GM12878 (cell line): ENCODE data around the gene ZNF43. TPM values are rescaled to one million over a fixed set of nuclear protein-coding genes. Genes with fewer than 3 reads are reported as not detected.

Source experiments
- ATAC-seq: fragments of 200-7000 bp; cut with Tn5 transposase; 3 replicates; pipeline ENCODE4 v1.9.1; 2020; ENCODE audit warnings: mild to moderate bottlenecking, moderate library complexity
- BruUV-seq: library from RNA; stranded (reverse); fragments of 400-500 nt; replicated peaks from 2 replicates; lab custom pipeline; 2021; lab: Mats Ljungman, UMichigan
- CTCF ChIA-PET: fragments of 300-600 bp; sonication (Branson Sonifier 250); formaldehyde crosslinking; extraction: SDS; loops from one replicate; lab custom pipeline; 2021; ENCODE audit warnings: inconsistent platforms; lab: Yijun Ruan, JAX
- POLR2A ChIA-PET: fragments of 350-600 bp; formaldehyde crosslinking; extraction: SDS; loops from one replicate; lab custom pipeline; 2021; ENCODE audit warnings: inconsistent platforms; lab: Charles Lee
- RAD21 ChIA-PET: fragments of 300-600 bp; sonication (Branson Sonifier 250); formaldehyde crosslinking; loops from one replicate; lab custom pipeline; 2023; ENCODE audit warnings: antibody characterized with exemption; ENCODE audit not compliant: unreplicated experiment; lab: Charles Lee
- SMC1A ChIA-PET: fragments of 300-600 bp; sonication (Branson Sonifier 250); formaldehyde crosslinking; loops from one replicate; lab custom pipeline; 2023; ENCODE audit not compliant: unreplicated experiment, uncharacterized antibody; lab: Charles Lee
- DNase-seq: peaks from one replicate; pipeline ENCODE4 v3.0.0-alpha.2; 2011; ENCODE audit warnings: low read depth, low spot score
- FAIRE-seq: peaks from 3 replicates; lab custom pipeline; 2011; peaks lifted over from hg19 to GRCh38; lab: Jason Lieb, UNC
- H2AFZ ChIP-seq: 2 replicates; pipeline ENCODE4 v1.6.0; 2011; ENCODE audit warnings: low read depth, low read length, control low read depth; ENCODE audit not compliant: control insufficient read depth
- H3K27ac ChIP-seq: 2 replicates; pipeline ENCODE4 v1.5.1; 2011; ENCODE audit warnings: control low read depth; ENCODE audit not compliant: control insufficient read depth, insufficient read depth
- H3K27me3 ChIP-seq, 2 experiments: replicated peaks in 1 of 2; 2 replicates each; pipeline versions ENCODE4 v1.6.0 to v1.6.1; 2011; ENCODE audit warnings: low read length in 1 of 2; ENCODE audit not compliant: control insufficient read depth in 2 of 2, insufficient read depth in 2 of 2
- H3K36me3 ChIP-seq, 2 experiments: 2 replicates each; pipeline ENCODE4 v1.5.1; 2011; ENCODE audit warnings: low read length in 1 of 2; ENCODE audit not compliant: control insufficient read depth in 2 of 2, insufficient read depth in 2 of 2
- H3K4me1 ChIP-seq: 2 replicates; pipeline ENCODE4 v1.6.1; 2011; ENCODE audit warnings: mild to moderate bottlenecking, low read length, moderate library complexity, mixed read lengths; ENCODE audit not compliant: control insufficient read depth, insufficient read depth
- H3K4me2 ChIP-seq: 2 replicates; pipeline ENCODE4 v1.6.0; 2011; ENCODE audit warnings: control low read depth; ENCODE audit not compliant: control insufficient read depth, insufficient read depth
- H3K4me3 ChIP-seq: fragments of 200-600 bp; sonication (generic); 2 replicates; pipeline ENCODE4 v1.5.1; 2016
- H3K79me2 ChIP-seq: 2 replicates; pipeline ENCODE4 v1.6.0; 2011; ENCODE audit warnings: low read length; ENCODE audit not compliant: control insufficient read depth, insufficient read depth
- H3K9ac ChIP-seq: 2 replicates; pipeline ENCODE4 v1.8.0; 2011; ENCODE audit warnings: low read length, control low read depth, mixed read lengths; ENCODE audit not compliant: control insufficient read depth, insufficient read depth
- H3K9me3 ChIP-seq: replicated peaks from 3 replicates; pipeline ENCODE4 v1.5.1; 2011; ENCODE audit warnings: mild to moderate bottlenecking, low read length; ENCODE audit not compliant: control insufficient read depth, insufficient read depth
- H4K20me1 ChIP-seq: 2 replicates; pipeline ENCODE4 v1.6.0; 2011; ENCODE audit not compliant: control insufficient read depth, insufficient read depth
- ASH2L ChIP-seq: fragments of 300-600, 200-600 bp; sonication (generic); IDR thresholded peaks from 2 replicates; pipeline ENCODE4 v1.6.1; 2017; ENCODE audit warnings: low read depth, mild to moderate bottlenecking, borderline replicate concordance
- CBX3 ChIP-seq: fragments of 200-600 bp; sonication (generic); IDR thresholded peaks from 2 replicates; pipeline ENCODE4 v1.6.1; 2016; ENCODE audit warnings: low read depth, borderline replicate concordance
- CEBPZ ChIP-seq: fragments of 150-350 bp; IDR thresholded peaks from 2 replicates; pipeline ENCODE4 v1.6.1; 2016; ENCODE audit warnings: low read depth, low read length
- CREM ChIP-seq: IDR thresholded peaks from 2 replicates; pipeline ENCODE4 v1.6.1; 2014; ENCODE audit warnings: antibody characterized with exemption, low read depth
- CUX1 ChIP-seq: IDR thresholded peaks from 2 replicates; pipeline ENCODE4 v1.6.1; 2012; ENCODE audit warnings: improper control_type of control experiment, low read depth, low read length; ENCODE audit not compliant: insufficient replicate concordance
- KLF5 ChIP-seq: fragments of 450-650 bp; IDR thresholded peaks from 2 replicates; pipeline ENCODE4 v1.6.1; 2014; ENCODE audit warnings: mild to moderate bottlenecking; ENCODE audit not compliant: partially characterized antibody
- PAX5 ChIP-seq: IDR thresholded peaks from 2 replicates; pipeline ENCODE4 v1.6.1; 2011; ENCODE audit warnings: low read depth, low read length, borderline replicate concordance
- RELA ChIP-seq: fragments of 450-650 bp; IDR thresholded peaks from 2 replicates; pipeline ENCODE4 v1.8.0; 2014; ENCODE audit warnings: borderline replicate concordance; ENCODE audit not compliant: partially characterized antibody
- REST ChIP-seq: IDR thresholded peaks from 2 replicates; pipeline ENCODE4 v1.6.1; 2012; ENCODE audit warnings: mild to moderate bottlenecking, low read depth, low read length
- TCF7 ChIP-seq: IDR thresholded peaks from 2 replicates; pipeline ENCODE4 v1.6.1; 2014; ENCODE audit warnings: antibody characterized with exemption, borderline replicate concordance
- YBX1 ChIP-seq: fragments of 450-650 bp; IDR thresholded peaks from 2 replicates; pipeline ENCODE4 v1.6.1; 2016; ENCODE audit warnings: antibody characterized with exemption
- ZNF217 ChIP-seq: fragments of 450-650 bp; IDR thresholded peaks from 2 replicates; pipeline ENCODE4 v1.6.1; 2017; ENCODE audit warnings: antibody characterized with exemption, mild to moderate bottlenecking
- WGBS: methylation state at CpG from one replicate; pipeline ENCODE4 v1.1.6; 2016; ENCODE audit warnings: low lambda C conversion rate; ENCODE audit not compliant: insufficient replicate concordance, insufficient coverage; ENCODE audit errors: missing lambda C conversion rate; 5-methylcytosine and 5-hydroxymethylcytosine counted together
- in situ Hi-C: fragments of 300-500 bp; cut with MboI; formaldehyde crosslinking; loops from 9 replicates; pipeline ENCODE4 v1.14.3; 2018; ENCODE audit warnings: mixed read lengths
- intact Hi-C: fragments of 100-400 bp; cut with micrococcal nuclease; formaldehyde crosslinking; loops from one replicate; pipeline ENCODE4 v1.14.2; 2022; ENCODE audit not compliant: unreplicated experiment
- polyA plus RNA-seq, 11 experiments: library from polyadenylated mRNA; depleted of rRNA in 4 of 11; unstranded in 6 of 11; stranded (reverse) in 5 of 11; fragments of >200 nt; fragmentation: Nextera tagmentation in 4 of 11; fragmentation: Illumina TruSeq in 1 of 11; extraction: Ambion mirVana in 4 of 11; extraction: Trizol in 1 of 11; gene quantifications; 1 replicate in 1 of 11; 2 replicates in 10 of 11; pipeline versions ENCODE4 v1.2.1 to v1.2.3, GENCODE V29; 2011 to 2016; ENCODE audit warnings: inconsistent platforms in 2 of 11, missing spikeins in 2 of 11, low read depth in 1 of 11
- total RNA-seq, 4 experiments: library from RNA; depleted of rRNA in 3 of 4; stranded (reverse); fragments of >200 nt in 3 of 4; fragmentation: Illumina TruSeq in 1 of 4; extraction: Trizol in 1 of 4; gene quantifications; 2 replicates each; pipeline versions ENCODE4 v1.2.1 to v1.2.3, GENCODE V29; 2013 to 2021

The ZNF43 gene
- total and polyA plus RNA-seq, 10 of the 15 experiments (the other 5 are each of a cell fraction or from before 2014, with no cell fraction given), result 0.07 to 1.0 (median 0.38) TPM

DNA sequence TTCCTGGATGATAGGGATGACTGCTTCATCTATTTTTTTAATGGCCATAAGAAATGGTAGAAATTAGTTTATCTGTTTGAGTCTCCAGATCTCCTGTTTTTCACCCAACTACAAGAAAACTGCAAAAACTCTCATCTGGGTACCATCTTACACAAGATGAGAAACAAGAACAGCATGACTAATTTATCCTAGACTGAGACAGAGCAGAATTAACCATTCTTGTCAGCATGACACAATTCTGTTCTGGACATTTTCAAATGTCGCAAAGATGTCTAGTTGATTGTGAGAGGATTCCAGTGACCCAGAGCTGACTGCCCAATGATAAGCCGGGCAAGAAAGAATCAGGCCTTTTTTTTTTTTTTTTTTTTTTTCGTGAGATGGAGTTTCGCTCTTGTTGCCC, 12.8 kb downstream of the ZNF43 start (continued):
- TF ChIP-seq CUX1 (no peak), CBX3 (no peak), KLF5 (no peak)

DNA sequence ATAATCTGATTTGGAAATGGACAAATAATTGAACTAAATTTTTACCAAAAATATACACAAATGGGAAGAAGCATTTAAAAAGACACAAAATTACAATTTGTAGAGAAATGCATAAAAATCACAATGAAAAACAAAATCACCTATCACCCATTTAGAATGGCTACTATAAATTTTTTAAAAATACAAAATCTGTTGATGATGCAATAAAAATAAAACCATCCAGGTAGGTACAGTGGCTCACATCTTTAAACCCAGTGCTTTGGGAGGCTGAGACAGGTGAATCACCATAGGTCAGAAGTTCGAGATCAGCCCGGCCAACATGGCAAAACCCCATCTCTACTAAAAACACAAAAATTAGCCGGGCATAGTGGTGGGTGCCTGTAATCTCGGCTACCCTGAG, 23.5 kb downstream of the ZNF43 start:
- H3K9me3 ChIP-seq, result no peaks in the 10 kb centered on the region; the same call in 2 of the 3 replicates
- no peak overlapping the region for H3K9ac ChIP-seq
- H3K79me2 ChIP-seq, result no peaks in the 10 kb centered on the region
- H3K27me3 ChIP-seq, result no peaks in the 10 kb centered on the region
- no peaks in the 10 kb centered on the region for H4K20me1 ChIP-seq
- H2AFZ ChIP-seq, result no peak overlapping the region
- ChIA-PET CTCF (no interaction called here), RAD21 (no interaction called here), SMC1A (no interaction called here), POLR2A (no interaction called here)
- ATAC-seq (no peak), DNase-seq (no peak), FAIRE-seq (no peak)
- H3K36me3 ChIP-seq, result no peaks in the 10 kb centered on the region
- 96% methylated on average over 4 of the region's 4 CpGs for WGBS
- BruUV-seq, result no TSS peak
- H3K4me3 ChIP-seq, result no peak overlapping the region
- H3K4me2 ChIP-seq, result no peak overlapping the region
- H3K4me1 ChIP-seq, result no peaks in the 10 kb centered on the region
- in situ Hi-C loops (no loop called here), intact Hi-C loops (no loop called here)
- no peak overlapping the region for H3K27ac ChIP-seq
- no peak for TF ChIP-seq YBX1
- TF ChIP-seq CREM, result no peak
- no peak for TF ChIP-seq PAX5
- no peak for TF ChIP-seq TCF7
- TF ChIP-seq ZNF217, result no peak
- no peak for TF ChIP-seq ASH2L
- TF ChIP-seq REST, result no peak
- no peak for TF ChIP-seq RELA
- no peak for TF ChIP-seq CEBPZ
